ENCODE data around the gene EFNA4.

DNA sequence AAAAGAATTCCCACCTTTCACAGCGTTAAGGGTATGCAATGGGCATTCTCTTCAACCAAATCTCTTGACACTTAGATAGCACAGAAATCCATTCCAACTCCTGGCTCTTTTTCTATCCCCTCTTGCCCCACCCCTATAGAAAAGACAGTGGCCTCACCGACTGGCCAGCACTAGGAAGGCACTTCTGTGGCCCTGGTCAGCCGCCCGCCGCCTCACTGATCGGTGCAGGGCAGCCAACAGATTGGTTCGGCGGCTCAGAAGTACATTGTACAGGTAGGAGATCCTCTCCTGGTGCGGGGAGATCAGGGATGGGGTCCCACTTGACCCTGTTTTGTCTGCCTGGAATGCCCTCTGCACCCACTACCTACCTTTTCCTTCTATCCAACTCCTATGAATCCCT lies 39.2 kb upstream of the EFNA4 start:
- TF ChIP-seq CTCF (conservative IDR thresholded peaks at IDR 0.05; ENCODE audit: low read depth, low read length) (no peak), CHD1 (IDR thresholded peaks at IDR 0.05; ENCODE audit: low read depth, low read length) (no peak), POLR2A (IDR thresholded peaks at IDR 0.05; ENCODE audit: low read depth, low read length) (no peak), BHLHE40 (IDR thresholded peaks at IDR 0.05; ENCODE audit: low read depth, low read length) (no peak), USF2 (IDR thresholded peaks at IDR 0.05; ENCODE audit: low read depth, low read length) (no peak), RAD21 (IDR thresholded peaks at IDR 0.05; ENCODE audit: low read length) (no peak), MAFK (IDR thresholded peaks at IDR 0.05; ENCODE audit: low read depth, low read length) (no peak), FOS (IDR thresholded peaks at IDR 0.05; ENCODE audit: low read depth, low read length) (no peak), CEBPB (IDR thresholded peaks at IDR 0.05; ENCODE audit: low read depth, low read length) (no peak), RCOR1 (IDR thresholded peaks at IDR 0.05; ENCODE audit: insufficient replicate concordance, low read length) (no peak), SMC3 (IDR thresholded peaks at IDR 0.05; ENCODE audit: low read depth, low read length) (no peak), MXI1 (IDR thresholded peaks at IDR 0.05; ENCODE audit: borderline replicate concordance, low read depth, low read length) (no peak), NFE2L2 (IDR thresholded peaks at IDR 0.05; ENCODE audit: low read depth, low read length) (no peak)
- TF ChIP-seq, protein P1, sequence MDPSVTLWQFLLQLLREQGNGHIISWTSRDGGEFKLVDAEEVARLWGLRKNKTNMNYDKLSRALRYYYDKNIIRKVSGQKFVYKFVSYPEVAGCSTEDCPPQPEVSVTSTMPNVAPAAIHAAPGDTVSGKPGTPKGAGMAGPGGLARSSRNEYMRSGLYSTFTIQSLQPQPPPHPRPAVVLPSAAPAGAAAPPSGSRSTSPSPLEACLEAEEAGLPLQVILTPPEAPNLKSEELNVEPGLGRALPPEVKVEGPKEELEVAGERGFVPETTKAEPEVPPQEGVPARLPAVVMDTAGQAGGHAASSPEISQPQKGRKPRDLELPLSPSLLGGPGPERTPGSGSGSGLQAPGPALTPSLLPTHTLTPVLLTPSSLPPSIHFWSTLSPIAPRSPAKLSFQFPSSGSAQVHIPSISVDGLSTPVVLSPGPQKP (IDR thresholded peaks at IDR 0.05; ENCODE audit: borderline replicate concordance, low read depth, low read length) = no peak
